ENCODE measurements around the gene SAMSN1.

Gene SAMSN1

GRCh38 chr21:14451546-14451945, 94.6 kb downstream of the SAMSN1 start:
- Mint-ChIP-seq H3K27ac (no peak overlapping the region), H3K27me3 (no peaks in the 10 kb centered on the region), H3K4me1 (ENCODE audit: low read depth) (peaks cover 14% of the 10 kb centered on the region), H3K36me3 (ENCODE audit: low read depth) (no peaks in the 10 kb centered on the region), H3K4me3 (no peak overlapping the region), H3K9me3 (no peaks in the 10 kb centered on the region)
- intact Hi-C loops (cut with micrococcal nuclease), result no loop called here

GRCh38 chr21:14448784-14449183, 97.3 kb downstream of the SAMSN1 start:
- Mint-ChIP-seq H3K4me1 (ENCODE audit: low read depth) (peaks cover 5% of the 10 kb centered on the region), H3K4me3 (no peak overlapping the region), H3K27ac (no peak overlapping the region), H3K27me3 (no peaks in the 10 kb centered on the region), H3K9me3 (no peaks in the 10 kb centered on the region), H3K36me3 (ENCODE audit: low read depth) (no peaks in the 10 kb centered on the region)
- intact Hi-C loops (cut with micrococcal nuclease), result loop anchor here (10.0 kb wide), 1 partner anchor 326 kb away; no protein-coding TSS in a partner anchor

- intact Hi-C loops (cut with micrococcal nuclease), result no loop called here
- peaks cover 14% of the 10 kb centered on the region for H3K4me1 Mint-ChIP-seq (ENCODE audit: low read depth)
- H3K27ac Mint-ChIP-seq, result no peak overlapping the region
- no peaks in the 10 kb centered on the region for H3K36me3 Mint-ChIP-seq (ENCODE audit: low read depth)
- H3K9me3 Mint-ChIP-seq, result peaks cover 10% of the 10 kb centered on the region
- H3K4me3 Mint-ChIP-seq, result no peak overlapping the region
- H3K27me3 Mint-ChIP-seq, result no peaks in the 10 kb centered on the region
Measured at GRCh38 chr21:14438211-14438610, 107.9 kb downstream of the SAMSN1 start.

- intact Hi-C loops (cut with micrococcal nuclease), result no loop called here
- H3K9me3 Mint-ChIP-seq, result peaks cover 18% of the 10 kb centered on the region
- H3K4me3 Mint-ChIP-seq, result no peak overlapping the region
- H3K27ac Mint-ChIP-seq, result no peak overlapping the region
- H3K27me3 Mint-ChIP-seq, result no peaks in the 10 kb centered on the region
- H3K36me3 Mint-ChIP-seq (ENCODE audit: low read depth), result no peaks in the 10 kb centered on the region
- H3K4me1 Mint-ChIP-seq (ENCODE audit: low read depth), result peaks cover 14% of the 10 kb centered on the region
Measured at GRCh38 chr21:14435423-14435822, 110.7 kb downstream of the SAMSN1 start.
